ENCODE measurements around the gene INVS.
"Not testable (repeated sequence)": the region's sequence is repeated elsewhere in the genome, so short reads cannot be mapped to it uniquely, and the experiment has no call there.

INVS gene

DNA sequence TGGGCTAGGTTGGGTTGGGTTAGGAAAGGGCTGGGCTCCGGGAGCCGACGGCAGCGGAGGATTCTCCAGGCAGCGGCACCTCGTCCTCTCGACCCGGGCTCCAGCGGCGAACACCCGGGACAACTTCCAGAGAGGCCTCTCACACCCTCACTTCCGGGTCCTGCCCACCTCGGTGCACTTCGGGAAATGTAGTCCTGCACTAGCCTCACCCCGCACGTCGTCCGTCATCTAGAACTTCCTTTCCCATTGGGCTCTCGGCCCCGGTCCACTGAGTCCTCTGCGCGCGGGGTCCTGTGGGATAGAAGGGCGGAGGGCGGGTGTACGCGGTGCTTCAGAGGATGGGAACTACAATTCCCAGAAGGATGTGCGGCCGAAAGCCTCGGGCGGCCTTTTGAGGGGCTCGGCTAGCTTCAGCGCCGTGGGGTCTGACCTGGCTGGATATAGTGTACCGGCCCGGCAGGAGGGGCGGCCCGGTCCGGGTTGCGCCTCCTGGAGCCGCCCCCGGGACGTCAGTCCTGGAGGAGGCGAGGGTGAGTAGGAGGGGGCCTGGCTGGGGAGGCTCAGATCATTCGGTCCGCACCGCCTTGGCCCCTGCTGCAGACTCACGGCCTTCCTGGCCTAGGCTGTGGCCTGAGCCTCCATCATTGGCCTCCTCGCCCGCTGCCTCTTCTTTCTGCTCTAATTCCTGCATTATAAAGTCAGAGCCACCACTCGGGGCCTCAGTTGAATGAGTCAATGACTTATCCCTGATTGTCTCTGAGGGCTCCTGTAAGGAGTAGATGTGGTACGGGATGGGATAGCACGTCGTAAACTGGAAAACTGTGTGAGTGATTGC lies at the start of gene INVS, which contains the start of gene ERP44:
INVS (plus strand) TSS at position 357 of the 835 bp plus-strand sequence. CDS start 5,279 bp downstream, outside the sequence.
ERP44 (minus strand) TSS at position 114 of the 835 bp plus-strand sequence. CDS start 160 bp downstream, outside the sequence.
- peak; percentile 100 for DNase-seq (ENCODE audit: low spot score)

- DNase-seq (ENCODE audit: low spot score), result no peak
Measured at GRCh38 chr9:100049551-100049950, 49.5 kb upstream of the INVS start.

GRCh38 chr9:100052375-100052774 lies 46.7 kb upstream of the INVS start:
- DNase-seq (ENCODE audit: low spot score), result no peak

DNA sequence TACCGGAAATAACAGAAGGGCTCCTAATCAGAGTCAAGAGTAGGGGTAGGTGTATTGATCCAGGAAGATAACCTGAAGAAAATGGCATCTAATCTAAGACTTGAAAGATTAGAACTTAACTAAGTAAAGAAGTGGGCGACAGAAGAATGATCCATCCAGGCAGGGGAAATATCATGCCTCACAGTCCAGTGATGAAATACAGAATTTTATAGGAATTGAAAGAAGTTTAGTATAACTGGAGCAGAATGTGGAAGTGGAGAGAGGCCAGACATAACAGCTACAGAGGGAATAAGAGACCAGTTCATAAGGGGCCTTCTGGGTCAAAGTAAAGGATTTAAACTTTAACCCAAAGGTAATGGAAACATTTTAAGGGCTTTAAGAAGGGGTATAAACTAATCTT lies 42.5 kb upstream of the INVS start:
- no peak for DNase-seq (ENCODE audit: low spot score)

DNA sequence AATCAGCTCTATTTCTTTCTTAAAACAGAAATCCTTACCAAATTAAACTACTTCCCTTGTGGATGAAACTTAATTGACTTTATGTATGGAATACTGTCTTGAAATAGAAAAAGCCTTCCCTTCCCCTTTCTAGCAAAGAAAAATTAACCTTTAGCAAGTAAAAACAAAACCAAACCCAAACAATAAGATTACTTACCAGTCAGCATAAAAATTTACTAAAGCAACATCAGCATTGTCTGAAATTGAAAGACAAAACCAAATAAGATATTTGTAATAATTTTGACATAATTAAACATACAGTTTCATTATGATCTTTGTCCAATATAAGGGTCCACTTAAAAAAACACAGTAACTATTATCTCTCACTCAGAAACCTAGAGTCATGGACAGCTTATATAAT lies 41.4 kb upstream of the INVS start:
- DNase-seq (ENCODE audit: low spot score), result no peak

DNA sequence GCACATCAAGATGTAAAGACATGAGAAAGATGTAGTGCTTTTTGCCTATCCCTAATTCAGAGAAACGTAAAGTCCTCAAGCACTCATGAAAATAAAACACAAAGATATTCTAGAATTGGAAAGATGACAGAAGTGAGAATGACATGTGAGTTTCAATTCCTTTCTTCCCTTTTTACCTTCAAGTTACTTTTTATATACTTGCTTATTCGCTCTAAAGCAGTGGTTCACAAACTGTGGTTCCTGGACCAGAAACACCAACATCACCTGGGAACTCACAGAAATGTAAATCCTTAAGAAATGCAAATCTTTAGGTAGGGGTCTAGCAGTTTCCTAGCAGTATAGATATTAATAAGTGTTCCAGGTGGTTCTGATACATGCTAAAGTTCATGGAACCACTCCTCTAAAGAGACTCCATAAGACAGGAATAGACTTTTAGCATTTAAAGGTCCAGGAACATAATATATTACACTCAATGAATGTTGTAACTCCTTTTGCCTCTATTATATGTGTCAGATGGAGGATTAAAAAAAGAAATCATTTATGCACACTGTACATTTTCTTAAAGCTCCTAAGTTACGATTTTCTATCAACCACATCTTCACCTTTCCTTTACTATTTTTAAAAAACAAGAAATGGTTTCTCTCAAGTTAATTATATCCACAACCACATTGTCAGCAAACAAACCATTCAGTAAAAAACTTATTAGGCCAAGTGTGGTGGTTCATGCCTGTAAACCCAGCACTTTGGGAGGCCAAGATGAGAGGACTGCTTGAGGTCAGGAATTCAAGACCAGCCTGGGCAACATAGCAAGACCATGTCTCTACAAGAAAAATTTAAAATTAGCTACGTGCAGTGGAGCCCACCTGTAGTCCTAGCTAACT lies 40.1 kb upstream of the INVS start:
- no peak for DNase-seq (ENCODE audit: low spot score)

- not testable (repeated sequence) for DNase-seq (ENCODE audit: low spot score)
Measured at GRCh38 chr9:100062683-100063082, 36.4 kb upstream of the INVS start.

GRCh38 chr9:100063185-100063584 lies 35.9 kb upstream of the INVS start:
- DNase-seq (ENCODE audit: low spot score), result no peak

DNA sequence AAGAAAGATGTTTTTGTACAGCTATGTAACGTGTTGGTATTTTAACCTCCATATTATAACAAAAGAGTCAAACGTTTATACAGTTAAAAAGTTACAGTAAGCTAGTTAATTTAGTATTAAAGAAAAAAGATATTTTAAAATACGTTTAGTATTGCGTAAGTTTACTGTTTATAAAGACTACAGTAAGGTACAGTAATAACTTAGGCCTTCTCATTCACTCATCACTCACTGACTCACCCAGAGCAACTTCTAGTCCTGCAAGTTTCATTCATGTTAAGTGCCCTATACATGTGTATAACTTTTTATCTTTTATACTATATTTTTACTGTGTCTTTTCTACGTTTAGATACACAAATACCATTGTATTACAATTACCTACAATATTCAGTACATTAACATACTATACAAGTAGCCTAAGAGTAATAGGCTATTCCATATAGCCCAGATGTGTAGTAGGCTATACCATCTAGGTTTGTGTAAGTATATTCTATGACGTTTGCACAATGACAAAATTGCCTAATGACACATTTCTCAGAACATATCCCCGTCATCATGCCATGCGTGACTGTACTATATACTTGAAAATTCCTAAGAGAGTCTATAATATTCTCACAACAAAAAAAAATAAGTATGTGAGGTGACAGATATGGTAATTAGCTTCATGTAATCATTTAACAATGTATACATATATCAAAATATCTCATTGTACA lies 34.0 kb upstream of the INVS start:
- no peak for DNase-seq (ENCODE audit: low spot score)

GRCh38 chr9:100066539-100066938 lies 32.5 kb upstream of the INVS start:
- DNase-seq (ENCODE audit: low spot score), result no peak

DNA sequence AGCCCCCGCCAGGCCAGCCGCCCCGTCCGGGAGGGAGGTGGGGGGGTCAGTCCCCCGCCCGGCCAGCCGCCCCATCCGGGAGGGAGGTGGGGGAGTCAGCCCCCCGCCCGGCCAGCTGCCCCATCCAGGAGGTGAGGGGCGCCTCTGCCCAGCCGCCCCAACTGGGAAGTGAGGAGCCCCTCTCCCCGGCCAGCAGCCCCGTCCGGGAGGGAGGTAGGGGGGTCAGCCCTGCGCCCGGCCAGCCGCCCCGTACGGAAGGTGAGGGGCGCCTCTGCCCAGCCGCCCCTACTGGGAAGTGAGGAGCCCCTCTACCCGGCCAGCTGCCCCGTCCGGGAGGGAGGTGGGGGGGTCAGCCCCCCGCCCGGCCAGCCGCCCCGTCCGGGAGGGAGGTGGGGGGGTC lies 31.1 kb upstream of the INVS start:
- not testable (repeated sequence) for DNase-seq (ENCODE audit: low spot score)

GRCh38 chr9:100069068-100069467 lies 30.0 kb upstream of the INVS start:
- DNase-seq (ENCODE audit: low spot score), result not testable (repeated sequence)

- no peak for DNase-seq (ENCODE audit: low spot score)
Measured at GRCh38 chr9:100070104-100071041, 28.7 kb upstream of the INVS start.

- DNase-seq (ENCODE audit: low spot score), result no peak
Measured at GRCh38 chr9:100071271-100071670, 27.8 kb upstream of the INVS start.

DNA sequence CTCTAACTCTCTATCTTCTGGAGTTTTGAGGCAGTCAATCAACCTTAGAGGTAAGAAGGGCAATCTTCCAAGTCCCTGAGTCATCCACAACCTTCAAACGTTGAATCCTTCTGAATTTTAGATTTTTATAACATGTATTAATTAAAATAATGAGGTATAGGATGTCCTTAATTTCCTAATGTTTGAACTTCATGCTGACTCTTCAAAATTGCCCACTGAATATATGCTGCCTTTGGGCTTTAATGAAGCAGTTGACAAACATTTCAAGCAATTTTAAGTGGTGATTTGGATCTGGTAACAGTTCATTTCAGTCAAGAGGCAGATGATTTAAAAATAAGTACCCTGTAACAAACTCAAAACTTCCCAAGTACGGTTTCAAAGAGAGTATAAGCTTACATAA lies 26.2 kb upstream of the INVS start:
- no peak for DNase-seq (ENCODE audit: low spot score)

DNA sequence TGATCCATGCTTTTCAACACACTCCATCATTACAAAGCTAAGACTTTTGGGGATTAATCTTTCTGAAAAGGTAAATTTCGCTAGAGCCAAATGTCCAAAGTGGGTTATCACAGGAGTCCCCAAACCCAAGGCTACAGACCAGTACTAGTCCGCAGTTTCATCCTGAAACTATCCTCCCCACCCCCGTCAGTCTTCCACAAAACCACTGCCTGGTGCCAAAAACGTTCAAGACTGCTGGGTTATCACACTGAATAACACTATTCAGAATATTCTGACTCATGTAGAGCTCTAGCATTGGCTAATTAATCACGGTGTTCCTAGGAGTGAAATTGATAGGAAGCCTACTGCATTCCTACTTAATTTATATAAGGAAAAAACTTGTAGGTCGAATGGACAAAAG lies 24.9 kb upstream of the INVS start:
- DNase-seq (ENCODE audit: low spot score), result no peak

DNA sequence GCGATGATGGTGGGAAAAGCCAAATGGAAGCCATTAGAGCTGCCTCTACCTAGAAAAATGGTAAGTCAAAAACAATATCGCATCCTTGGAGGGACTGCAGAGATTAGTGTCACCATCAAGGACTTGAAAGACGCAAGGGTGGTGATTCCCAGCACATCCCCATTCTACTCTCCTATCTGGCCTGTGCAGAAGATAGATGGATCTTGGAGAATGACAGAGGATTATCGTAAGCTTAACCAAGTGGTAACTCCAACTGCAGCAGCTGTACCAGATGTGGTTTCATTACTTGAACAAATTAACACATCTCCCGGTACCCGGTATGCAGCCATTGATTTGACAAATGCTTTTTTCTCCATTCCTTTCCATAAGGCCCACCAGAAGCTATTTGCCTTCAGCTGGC lies 24.1 kb upstream of the INVS start:
- DNase-seq (ENCODE audit: low spot score), result no peak

DNA sequence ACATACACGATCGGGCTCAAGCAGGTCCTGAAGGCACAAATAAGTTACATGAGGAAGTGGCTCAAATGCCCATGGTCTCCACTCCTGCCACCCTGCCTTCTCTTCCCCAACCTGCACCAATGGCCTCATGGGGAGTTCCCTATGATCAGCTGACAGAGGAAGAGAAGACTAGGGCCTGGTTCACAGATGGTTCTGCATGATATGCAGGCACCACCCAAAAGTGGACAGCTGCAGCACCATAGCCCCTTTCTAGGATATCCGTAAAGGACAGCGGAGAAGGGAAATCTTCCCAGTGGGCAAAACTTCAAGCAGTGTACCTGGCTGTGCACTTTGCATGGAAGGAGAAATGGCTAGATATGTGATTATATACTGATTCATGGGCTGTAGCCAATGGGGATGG lies 22.8 kb upstream of the INVS start:
- not testable (repeated sequence) for DNase-seq (ENCODE audit: low spot score)

DNA sequence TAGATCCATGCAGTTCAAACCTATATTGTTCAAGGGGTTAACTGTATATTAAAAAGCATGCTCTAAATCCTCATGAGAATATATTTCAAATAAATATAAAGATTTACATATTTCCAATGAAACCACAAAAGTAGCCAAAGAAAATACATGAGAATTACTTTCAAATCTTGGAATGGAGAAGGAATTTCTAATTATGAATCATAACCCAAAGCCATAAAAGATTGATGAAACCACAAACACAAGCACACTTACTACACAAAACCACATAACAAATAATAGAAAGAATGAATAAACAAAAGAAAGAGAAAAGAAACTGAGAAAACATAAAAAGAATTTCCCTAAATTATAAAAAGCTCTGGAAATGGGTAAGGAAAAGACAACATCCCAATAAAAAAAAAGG lies 16.3 kb upstream of the INVS start:
- no peak for DNase-seq (ENCODE audit: low spot score)

DNA sequence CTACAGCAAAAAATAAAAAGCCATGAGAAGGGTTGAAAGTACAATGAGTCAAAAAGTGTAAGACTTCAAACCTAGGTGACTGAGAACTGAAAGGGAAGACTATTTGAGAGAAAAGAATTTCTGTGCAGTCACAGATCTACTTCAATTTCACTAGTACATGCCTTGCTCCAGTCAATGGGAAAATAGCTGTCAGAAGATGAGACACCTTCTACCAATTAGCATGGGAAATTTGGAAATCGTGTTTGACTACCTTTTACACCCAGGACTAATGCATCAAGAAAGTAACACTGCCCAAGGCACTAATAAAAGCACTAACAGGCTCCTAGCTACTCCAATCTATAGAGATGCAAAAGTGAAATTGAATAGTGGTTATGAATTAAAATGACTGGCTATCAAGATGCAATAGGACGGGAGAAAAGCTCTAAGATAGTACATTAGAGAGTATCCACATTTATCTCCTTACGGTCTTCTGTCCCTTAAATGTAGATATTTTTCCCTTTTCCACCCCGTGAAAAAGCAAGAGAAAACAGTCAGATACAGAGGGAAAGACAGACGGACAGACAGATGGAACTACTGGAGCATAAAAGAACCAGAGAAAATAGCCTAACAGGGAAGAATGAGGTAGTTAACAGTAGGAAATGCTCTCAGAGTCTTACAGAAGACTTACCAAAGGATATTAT lies 15.5 kb upstream of the INVS start:
- DNase-seq (ENCODE audit: low spot score), result no peak

DNA sequence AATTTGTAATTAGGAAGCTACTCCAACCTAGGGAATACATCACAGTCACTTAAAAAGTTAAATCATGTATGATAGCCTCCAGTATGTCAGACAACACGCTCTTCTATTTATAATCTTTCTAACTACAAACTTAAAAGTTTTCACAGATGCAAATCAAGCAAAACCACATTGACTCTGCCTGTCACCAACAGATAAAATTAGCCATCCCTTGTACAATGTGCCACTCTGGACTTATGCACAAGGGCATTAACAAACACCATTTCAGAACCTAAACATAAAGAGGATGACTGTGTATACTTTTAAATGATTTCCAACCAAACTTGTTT lies 15.0 kb upstream of the INVS start:
- DNase-seq (ENCODE audit: low spot score), result no peak

Data from cerebellar cortex (tissue), 1 donor.